Gastrocnemius medialis (tissue), 4 donors: ENCODE measurements around the gene NELFB.
A peak's percentile ranks its signal among the peaks of the same experiment; 100 is the strongest.

ENCODE experiments used
- POLR2A ChIP-seq, 2 donors: fragments of 450-650 bp; IDR thresholded peaks; one replicate each; pipeline ENCODE4 v1.6.1; 2017; ENCODE audit warnings: antibody characterized with exemption in 2 of 2, mild to moderate bottlenecking in 2 of 2, moderate library complexity in 2 of 2
- TF ChIP-seq, protein P1 (sequence below), 5 experiments: fragments of 450-650 bp in 3 of 5; fragments of 200-600 bp in 2 of 5; sonication (generic) in 2 of 5; IDR thresholded peaks in 4 of 5; conservative IDR thresholded peaks in 1 of 5; 1 replicate in 4 of 5; 2 replicates in 1 of 5; pipeline ENCODE4 v1.5.1; 2016 to 2019; ENCODE audit warnings: antibody characterized with exemption in 5 of 5, mild to moderate bottlenecking in 3 of 5, moderate library complexity in 3 of 5

DNA sequence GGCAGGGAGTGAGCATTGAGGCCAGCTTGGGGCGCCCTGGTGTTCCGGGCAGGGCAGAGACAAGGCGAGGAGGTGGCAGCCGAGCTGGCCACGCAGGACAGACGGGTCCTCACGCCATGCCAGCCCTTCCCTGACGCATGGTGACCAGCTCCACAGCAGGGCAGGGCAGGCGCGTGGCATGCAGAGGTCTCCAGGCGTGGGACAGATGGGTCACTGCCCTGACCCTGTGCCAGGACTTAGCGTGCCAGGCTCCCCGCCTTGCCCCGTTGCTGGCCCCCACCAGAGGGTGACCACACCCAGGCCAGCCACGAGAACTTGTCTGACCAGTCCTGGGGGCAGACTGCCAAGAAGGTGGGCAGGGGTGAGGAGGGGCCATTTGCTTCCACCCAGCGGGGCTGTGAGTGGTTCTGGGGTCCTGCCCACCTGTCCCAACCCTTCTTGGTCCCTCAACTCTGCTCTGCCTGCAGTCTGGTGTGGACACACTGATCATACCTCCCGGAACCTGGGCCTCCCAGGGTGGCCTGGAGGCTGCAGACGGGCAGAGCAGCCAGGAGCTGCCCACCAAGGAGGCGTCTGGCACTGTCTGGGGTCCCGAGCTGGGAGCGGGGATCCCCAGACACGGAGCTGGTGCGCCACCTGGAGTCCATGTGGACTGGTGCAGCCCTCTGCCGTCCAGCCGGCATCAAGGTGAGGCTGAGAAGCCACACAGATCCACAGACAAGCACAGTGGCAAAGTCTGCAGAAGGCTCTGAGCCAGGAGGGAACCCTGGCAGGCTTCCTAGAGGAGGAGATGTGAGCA lies 27.9 kb upstream of the NELFB start, which contains the start of gene RNF224:
- TF ChIP-seq, protein P1, sequence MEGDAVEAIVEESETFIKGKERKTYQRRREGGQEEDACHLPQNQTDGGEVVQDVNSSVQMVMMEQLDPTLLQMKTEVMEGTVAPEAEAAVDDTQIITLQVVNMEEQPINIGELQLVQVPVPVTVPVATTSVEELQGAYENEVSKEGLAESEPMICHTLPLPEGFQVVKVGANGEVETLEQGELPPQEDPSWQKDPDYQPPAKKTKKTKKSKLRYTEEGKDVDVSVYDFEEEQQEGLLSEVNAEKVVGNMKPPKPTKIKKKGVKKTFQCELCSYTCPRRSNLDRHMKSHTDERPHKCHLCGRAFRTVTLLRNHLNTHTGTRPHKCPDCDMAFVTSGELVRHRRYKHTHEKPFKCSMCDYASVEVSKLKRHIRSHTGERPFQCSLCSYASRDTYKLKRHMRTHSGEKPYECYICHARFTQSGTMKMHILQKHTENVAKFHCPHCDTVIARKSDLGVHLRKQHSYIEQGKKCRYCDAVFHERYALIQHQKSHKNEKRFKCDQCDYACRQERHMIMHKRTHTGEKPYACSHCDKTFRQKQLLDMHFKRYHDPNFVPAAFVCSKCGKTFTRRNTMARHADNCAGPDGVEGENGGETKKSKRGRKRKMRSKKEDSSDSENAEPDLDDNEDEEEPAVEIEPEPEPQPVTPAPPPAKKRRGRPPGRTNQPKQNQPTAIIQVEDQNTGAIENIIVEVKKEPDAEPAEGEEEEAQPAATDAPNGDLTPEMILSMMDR (IDR thresholded peaks at IDR 0.05 in 4 of 5, conservative IDR thresholded peaks at IDR 0.05 in 1 of 5), result peak; percentile 77 to 92 (median 85)
- TF ChIP-seq POLR2A (IDR thresholded peaks at IDR 0.05), result no peak
